Cardiac fibroblast (primary cell): ENCODE results near the gene TBC1D8.

Experiments used
- DNase-seq, 2 donors: peaks; one replicate each; pipeline versions ENCODE4 v3.0.0 to v3.0.0-alpha.2; 2010; ENCODE audit warnings: low read depth in 2 of 2
- H3K4me3 ChIP-seq, 2 donors: replicated peaks in 1 of 2; 1 replicate in 1 of 2; 2 replicates in 1 of 2; pipeline ENCODE4 v1.5.1; 2011; ENCODE audit warnings: low read depth in 2 of 2, low read length in 2 of 2, mild to moderate bottlenecking in 2 of 2, moderate library complexity in 1 of 2
- CTCF ChIP-seq: IDR thresholded peaks from one replicate; pipeline ENCODE4 v1.5.1; 2011; ENCODE audit warnings: low read depth, mild to moderate bottlenecking, low read length, inconsistent platforms

The TBC1D8 gene

GRCh38 chr2:100963026-100963375, 188.2 kb downstream of the TBC1D8 start:
- no peak for DNase-seq
- H3K4me3 ChIP-seq: no peak overlapping the region
- TF ChIP-seq CTCF: no peak

- no peak overlapping the region for H3K4me3 ChIP-seq
- DNase-seq: no peak
- TF ChIP-seq CTCF: no peak
Measured at GRCh38 chr2:100962366-100963025, 188.7 kb downstream of the TBC1D8 start.

- TF ChIP-seq CTCF: no peak
- no peak for DNase-seq
- H3K4me3 ChIP-seq: no peak overlapping the region
Measured at GRCh38 chr2:100960688-100961087, 190.5 kb downstream of the TBC1D8 start.

- DNase-seq: peak in 1 of 2 donors; percentile 16
- H3K4me3 ChIP-seq: no peak overlapping the region
- no peak for TF ChIP-seq CTCF
Measured at GRCh38 chr2:100959225-100959880, 191.8 kb downstream of the TBC1D8 start.

GRCh38 chr2:100957996-100958653, 193.1 kb downstream of the TBC1D8 start:
- no peak for TF ChIP-seq CTCF
- DNase-seq: peak; percentile 77 to 93
- no peak overlapping the region for H3K4me3 ChIP-seq
